IPS-15b (cell line): ENCODE results near the gene SYT12.

Experiments
- H3K27me3 ChIP-seq: one replicate; pipeline ENCODE4 v1.6.1; 2013; ENCODE audit warnings: low read length; ENCODE audit not compliant: control insufficient read depth, insufficient read depth
- H3K36me3 ChIP-seq: one replicate; pipeline ENCODE4 v1.6.1; 2013; ENCODE audit warnings: low read length; ENCODE audit not compliant: control insufficient read depth, insufficient read depth
- H3K4me1 ChIP-seq: one replicate; pipeline ENCODE4 v1.6.1; 2013; ENCODE audit warnings: mild to moderate bottlenecking, low read length; ENCODE audit not compliant: control insufficient read depth, insufficient read depth
- H3K4me3 ChIP-seq: one replicate; pipeline ENCODE4 v1.5.1; 2013; ENCODE audit warnings: low read depth, low read length
- H3K9ac ChIP-seq: one replicate; pipeline ENCODE4 v1.6.1; 2013; ENCODE audit warnings: low read depth, mild to moderate bottlenecking, low read length
- H3K9me3 ChIP-seq: one replicate; pipeline ENCODE4 v1.6.1; 2013; ENCODE audit warnings: mild to moderate bottlenecking, low read length; ENCODE audit not compliant: control insufficient read depth, insufficient read depth

Gene SYT12

GRCh38 chr11:67022961-67023956 is at the start of gene SYT12:
Gene SYT12 (plus strand): TSS chr11:67023134. CDS start chr11:67030145, 7,011 bp downstream.
- Histone ChIP-seq H3K4me1 (peaks cover 5% of the 10 kb centered on the region), H3K9me3 (no peaks in the 10 kb centered on the region), H3K27me3 (peaks cover 32% of the 10 kb centered on the region), H3K36me3 (peaks cover 2% of the 10 kb centered on the region), H3K9ac (no peak within 1 kb of the TSS), H3K4me3 (peak within 1 kb of the TSS; percentile 70)

DNA sequence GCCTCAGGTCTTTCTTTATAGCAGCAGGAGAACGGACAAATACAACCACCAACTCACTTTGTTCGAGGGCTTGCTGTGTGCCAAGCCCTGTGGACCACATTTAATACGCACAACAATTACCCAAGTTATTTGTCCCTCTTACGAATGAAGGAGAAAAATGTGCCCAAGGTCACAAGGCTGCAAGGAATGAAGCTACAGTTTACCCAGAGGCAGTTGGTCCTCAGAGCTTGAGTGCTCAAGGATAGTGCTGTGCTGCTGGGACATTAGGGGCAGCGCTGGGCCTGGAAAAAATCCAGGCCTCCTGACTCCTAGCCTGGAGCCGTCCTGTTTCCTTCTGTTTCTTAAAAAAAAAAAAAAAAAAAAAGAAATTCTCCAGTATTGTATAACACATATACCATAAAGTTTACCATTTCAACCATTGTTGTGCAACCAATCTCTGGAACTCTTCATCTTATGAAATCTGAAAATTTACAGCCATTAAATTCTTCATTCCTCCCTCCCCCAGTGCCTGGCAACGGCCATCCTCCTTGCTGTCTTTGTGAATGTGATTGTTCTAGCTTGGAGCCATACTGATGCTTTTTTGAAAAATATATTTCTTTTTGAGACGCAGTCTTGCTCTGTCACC is 48.9 kb upstream of the SYT12 start:
- Histone ChIP-seq H3K9ac (no peak overlapping the region), H3K4me1 (peaks cover 3% of the 10 kb centered on the region), H3K9me3 (no peaks in the 10 kb centered on the region), H3K36me3 (no peaks in the 10 kb centered on the region), H3K4me3 (no peak overlapping the region), H3K27me3 (no peaks in the 10 kb centered on the region)

- no peak within 1 kb of the TSS for H3K4me3 ChIP-seq
- no peak within 1 kb of the TSS for H3K9ac ChIP-seq
- H3K27me3 ChIP-seq, result no peaks in the 10 kb centered on the region
- H3K36me3 ChIP-seq, result no peaks in the 10 kb centered on the region
- peaks cover 3% of the 10 kb centered on the region for H3K4me1 ChIP-seq
- H3K9me3 ChIP-seq, result no peaks in the 10 kb centered on the region
These were observed 48.1 kb upstream of the SYT12 start, which contains the start of gene C11orf86 for GRCh38 chr11:66974724-66975404. Gene C11orf86 (plus strand): TSS chr11:66975304. CDS start chr11:66975363, 59 bp downstream.

DNA sequence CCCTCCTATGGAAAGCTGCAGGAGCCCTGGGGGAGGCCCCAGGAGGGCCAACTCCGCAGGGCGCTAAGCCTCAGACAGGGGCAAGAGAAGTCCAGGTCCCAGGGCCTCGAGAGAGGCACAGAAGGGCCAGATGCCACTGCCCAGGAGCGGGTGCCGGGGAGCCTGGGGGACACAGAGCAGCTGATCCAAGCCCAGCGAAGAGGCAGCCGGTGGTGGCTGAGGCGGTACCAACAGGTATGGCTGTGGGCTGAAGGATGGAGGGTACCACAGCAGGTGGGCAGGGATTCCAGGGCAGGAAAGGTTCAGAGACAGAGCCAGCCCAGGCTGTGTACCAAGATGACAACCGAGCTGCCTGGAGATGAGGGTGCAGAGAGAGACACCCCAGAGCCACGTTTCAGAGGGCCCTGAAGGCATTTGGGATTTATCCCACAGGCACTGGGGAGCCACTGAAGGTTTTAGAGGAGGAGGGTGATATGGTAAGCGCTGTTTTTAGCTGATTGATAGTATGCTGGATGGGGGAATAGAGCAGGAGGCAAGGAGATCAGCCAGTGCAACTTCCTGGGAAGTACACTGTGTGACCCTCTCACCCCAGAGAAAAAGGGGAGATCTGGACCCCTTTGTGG is 47.4 kb upstream of the SYT12 start:
- no peaks in the 10 kb centered on the region for H3K36me3 ChIP-seq
- H3K4me1 ChIP-seq, result peaks cover 3% of the 10 kb centered on the region
- H3K9me3 ChIP-seq, result no peaks in the 10 kb centered on the region
- no peak overlapping the region for H3K9ac ChIP-seq
- H3K4me3 ChIP-seq, result no peak overlapping the region
- no peaks in the 10 kb centered on the region for H3K27me3 ChIP-seq

DNA sequence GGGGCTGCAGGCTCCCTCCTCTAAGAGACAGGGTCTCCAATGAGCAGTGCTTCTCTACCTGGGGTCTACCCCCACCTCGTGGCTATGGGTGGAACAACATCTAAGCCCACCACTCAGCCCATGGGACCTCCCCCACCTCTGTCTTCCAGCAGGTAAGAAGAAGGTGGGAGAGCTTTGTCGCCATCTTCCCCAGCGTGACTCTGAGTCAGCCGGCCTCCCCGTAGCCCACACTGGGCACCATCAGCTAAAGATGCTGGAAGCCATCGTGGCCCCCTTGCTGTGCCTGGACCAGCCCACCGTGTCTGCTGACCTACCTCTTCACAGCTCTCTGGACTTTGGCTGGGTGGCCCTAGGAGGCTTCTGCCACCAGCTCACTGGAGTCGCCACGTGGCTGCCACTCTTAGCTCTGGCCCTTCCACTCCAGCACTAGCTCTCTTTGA is 46.9 kb upstream of the SYT12 start:
- Histone ChIP-seq H3K9me3 (no peaks in the 10 kb centered on the region), H3K4me3 (no peak overlapping the region), H3K9ac (no peak overlapping the region), H3K36me3 (no peaks in the 10 kb centered on the region), H3K27me3 (no peaks in the 10 kb centered on the region), H3K4me1 (peaks cover 3% of the 10 kb centered on the region)

DNA sequence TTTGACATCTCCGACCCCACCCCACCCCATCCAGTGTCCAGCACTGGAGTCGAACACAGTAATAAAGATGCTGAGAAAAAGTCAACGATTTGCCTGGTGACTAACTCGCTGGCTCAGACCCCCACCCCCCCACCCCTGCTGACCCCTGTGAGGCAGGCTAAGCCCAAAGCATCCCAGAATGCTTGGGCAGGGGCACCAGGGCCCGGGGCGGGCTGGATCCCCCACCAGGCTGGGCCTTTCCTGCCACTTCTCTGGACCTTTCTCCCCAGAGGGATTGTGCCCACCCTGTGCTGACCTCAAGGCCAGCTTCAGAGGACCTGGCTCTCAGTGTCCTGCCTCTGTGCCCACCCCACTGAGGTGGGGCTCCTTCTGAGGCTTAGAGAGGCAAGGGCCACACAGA is 46.0 kb upstream of the SYT12 start:
- Histone ChIP-seq H3K9ac (no peak overlapping the region), H3K27me3 (no peaks in the 10 kb centered on the region), H3K36me3 (no peaks in the 10 kb centered on the region), H3K9me3 (no peaks in the 10 kb centered on the region), H3K4me1 (peaks cover 3% of the 10 kb centered on the region), H3K4me3 (no peak overlapping the region)

GRCh38 chr11:66978229-66978628 is 44.7 kb upstream of the SYT12 start:
- Histone ChIP-seq H3K4me3 (no peak overlapping the region), H3K27me3 (no peaks in the 10 kb centered on the region), H3K36me3 (no peaks in the 10 kb centered on the region), H3K4me1 (peaks cover 3% of the 10 kb centered on the region), H3K9ac (no peak overlapping the region), H3K9me3 (no peaks in the 10 kb centered on the region)

GRCh38 chr11:66978717-66979116 is 44.2 kb upstream of the SYT12 start:
- Histone ChIP-seq H3K36me3 (no peaks in the 10 kb centered on the region), H3K4me3 (no peak overlapping the region), H3K9ac (no peak overlapping the region), H3K27me3 (no peaks in the 10 kb centered on the region), H3K9me3 (no peaks in the 10 kb centered on the region), H3K4me1 (peaks cover 3% of the 10 kb centered on the region)

- Histone ChIP-seq H3K27me3 (no peaks in the 10 kb centered on the region), H3K4me1 (peaks cover 3% of the 10 kb centered on the region), H3K9me3 (no peaks in the 10 kb centered on the region), H3K4me3 (no peak overlapping the region), H3K9ac (no peak overlapping the region), H3K36me3 (no peaks in the 10 kb centered on the region)
These were observed 43.5 kb upstream of the SYT12 start for GRCh38 chr11:66979336-66979980.

DNA sequence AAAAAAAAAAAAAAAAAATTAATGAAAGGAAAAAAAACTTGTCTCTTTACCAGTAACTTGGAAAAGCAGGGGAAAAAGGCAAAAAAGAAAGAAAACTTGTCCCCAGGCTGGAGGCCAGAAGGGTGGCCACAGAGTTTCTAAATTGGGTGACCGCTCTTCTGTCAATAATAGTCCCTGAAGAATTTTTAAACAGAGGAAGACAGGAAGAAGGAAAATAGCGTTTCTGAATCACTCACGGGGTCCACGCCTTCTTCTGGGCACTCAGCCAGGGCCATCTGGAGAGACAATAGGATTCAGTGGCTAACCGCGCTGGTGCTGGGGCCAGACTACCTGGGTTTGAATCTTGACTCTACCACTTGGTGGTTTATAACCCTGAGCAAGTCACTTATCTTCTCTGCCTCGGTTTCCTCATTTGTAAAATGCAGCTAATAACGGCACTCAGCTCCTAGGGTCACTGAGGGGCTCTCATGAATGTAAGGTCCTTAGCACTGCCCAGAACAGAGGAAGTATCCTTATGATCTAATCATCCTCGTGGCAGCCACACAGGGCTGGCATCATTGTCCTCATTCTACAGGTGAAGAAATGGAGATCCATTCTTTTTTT is 40.9 kb upstream of the SYT12 start:
- no peaks in the 10 kb centered on the region for H3K4me1 ChIP-seq
- no peaks in the 10 kb centered on the region for H3K36me3 ChIP-seq
- H3K27me3 ChIP-seq, result no peaks in the 10 kb centered on the region
- H3K9me3 ChIP-seq, result no peaks in the 10 kb centered on the region
- H3K4me3 ChIP-seq, result no peak overlapping the region
- no peak overlapping the region for H3K9ac ChIP-seq
